Caco-2 (cell line): ENCODE results near the gene IGFBP7. TPM values are rescaled to one million over a fixed set of nuclear protein-coding genes. Genes with fewer than 3 reads are reported as not detected.

Experiments
- BruUV-seq: library from RNA; stranded (reverse); fragments of 400-500 nt; replicated peaks from 2 replicates; lab custom pipeline; 2021; lab: Mats Ljungman, UMichigan
- CTCF ChIA-PET: fragments of 300-600 bp; sonication (Branson Sonifier 250); formaldehyde crosslinking; loops from one replicate; lab custom pipeline; 2022; ENCODE audit warnings: antibody characterized with exemption; lab: Charles Lee
- POLR2A ChIA-PET: fragments of 300-600 bp; sonication (Branson Sonifier 250); formaldehyde crosslinking; loops from one replicate; lab custom pipeline; 2022; ENCODE audit warnings: antibody characterized with exemption; lab: Charles Lee
- DNase-seq, 2 experiments: peaks; one replicate each; pipeline versions ENCODE4 v3.0.0 to v3.0.0-alpha.2; 2020 to 2022
- H3K27me3 ChIP-seq: replicated peaks from 2 replicates; pipeline ENCODE4 v1.6.0; 2011; ENCODE audit warnings: low read length; ENCODE audit not compliant: control insufficient read depth, insufficient read depth
- H3K36me3 ChIP-seq: 2 replicates; pipeline ENCODE4 v1.5.1; 2011; ENCODE audit warnings: low read length; ENCODE audit not compliant: control insufficient read depth, insufficient read depth
- H3K4me1 ChIP-seq: fragments of 250-450 bp; sonication (Bioruptor Pico); 2 replicates; pipeline ENCODE4 v1.5.1; 2020; ENCODE audit warnings: mild to moderate bottlenecking
- H3K4me3 ChIP-seq: 2 replicates; pipeline ENCODE4 v1.5.1; 2011; ENCODE audit warnings: low read depth, mild to moderate bottlenecking, control low read depth, low read length
- H3K9me3 ChIP-seq: fragments of 250-450 bp; sonication (Bioruptor Pico); 2 replicates; pipeline ENCODE4 v1.5.1; 2020; ENCODE audit warnings: mild to moderate bottlenecking, moderate library complexity
- H3K27ac Mint-ChIP-seq: one replicate; pipeline ENCODE4 v1.8.0; 2022; ENCODE audit warnings: mixed read lengths; ENCODE audit not compliant: unreplicated experiment
- H3K27me3 Mint-ChIP-seq: one replicate; pipeline ENCODE4 v1.8.0; 2022; ENCODE audit warnings: mixed read lengths; ENCODE audit not compliant: insufficient read depth, unreplicated experiment
- H3K36me3 Mint-ChIP-seq: one replicate; pipeline ENCODE4 v1.8.0; 2022; ENCODE audit warnings: mild to moderate bottlenecking, mixed read lengths; ENCODE audit not compliant: insufficient read depth, unreplicated experiment
- H3K4me1 Mint-ChIP-seq: one replicate; pipeline ENCODE4 v1.8.0; 2022; ENCODE audit warnings: low read depth, mixed read lengths; ENCODE audit not compliant: unreplicated experiment
- H3K4me3 Mint-ChIP-seq: one replicate; pipeline ENCODE4 v1.8.0; 2022; ENCODE audit warnings: mild to moderate bottlenecking, moderate library complexity, mixed read lengths; ENCODE audit not compliant: unreplicated experiment
- H3K9me3 Mint-ChIP-seq: one replicate; pipeline ENCODE4 v1.8.0; 2022; ENCODE audit warnings: mixed read lengths; ENCODE audit not compliant: unreplicated experiment
- CTCF ChIP-seq, 2 experiments: fragments of 200-600 bp in 1 of 2; IDR thresholded peaks; 1 replicate in 1 of 2; 2 replicates in 1 of 2; pipeline versions ENCODE4 v1.5.1 to v1.8.0; 2011 to 2022; ENCODE audit warnings: antibody characterized with exemption in 1 of 2, control low read depth in 1 of 2, inconsistent platforms in 1 of 2, low read depth in 1 of 2, low read length in 1 of 2, mild to moderate bottlenecking in 1 of 2, moderate library complexity in 1 of 2; ENCODE audit not compliant: insufficient read depth in 1 of 2, severe bottlenecking in 1 of 2, unreplicated experiment in 1 of 2
- intact Hi-C: fragments of 100-400 bp; cut with micrococcal nuclease; formaldehyde crosslinking; loops from one replicate; pipeline ENCODE4 v1.10.0; 2022; ENCODE audit not compliant: unreplicated experiment
- total RNA-seq: library from RNA; stranded (reverse); gene quantifications from 2 replicates; pipeline ENCODE4 v1.2.3, GENCODE V29; 2022

Gene IGFBP7
- total RNA-seq, 1 experiment from 2014 or later: 40.4 TPM

- DNase-seq: no peak
- Histone ChIP-seq H3K4me3 (no peak overlapping the region), H3K9me3 (no peaks in the 10 kb centered on the region), H3K36me3 (no peaks in the 10 kb centered on the region), H3K27me3 (no peaks in the 10 kb centered on the region), H3K4me1 (peaks cover 21% of the 10 kb centered on the region)
- H3K9me3 Mint-ChIP-seq: no peaks in the 10 kb centered on the region
- intact Hi-C loops: no loop called here
- no peak for TF ChIP-seq CTCF (IDR thresholded peaks at IDR 0.05; ENCODE audit: insufficient read depth in 1 of 2, low read depth in 1 of 2, low read length in 1 of 2, severe bottlenecking in 1 of 2, unreplicated experiment in 1 of 2)
- no TSS peak for BruUV-seq
- H3K4me3 Mint-ChIP-seq: no peak overlapping the region
- H3K27ac Mint-ChIP-seq: no peak overlapping the region
- no peaks in the 10 kb centered on the region for H3K27me3 Mint-ChIP-seq
- H3K4me1 Mint-ChIP-seq: no peaks in the 10 kb centered on the region
- POLR2A ChIA-PET: no interaction called here
- no peaks in the 10 kb centered on the region for H3K36me3 Mint-ChIP-seq
- CTCF ChIA-PET: interaction anchor here (1.0 kb wide), 1 partner anchor 11 kb away, joined by 3 read pairs; the partner anchor contains the start of gene IGFBP7
Observed at GRCh38 chr4:57099363-57099762, 10.8 kb downstream of the IGFBP7 start.

- CTCF ChIA-PET: interaction anchor here (1.0 kb wide), 1 partner anchor 11 kb away, joined by 3 read pairs; the partner anchor contains the start of gene IGFBP7
- H3K9me3 Mint-ChIP-seq: no peaks in the 10 kb centered on the region
Observed at GRCh38 chr4:57098941-57099340, 11.2 kb downstream of the IGFBP7 start.

GRCh38 chr4:57098415-57098814 lies 11.8 kb downstream of the IGFBP7 start:
- Histone ChIP-seq H3K9me3 (no peaks in the 10 kb centered on the region), H3K36me3 (no peaks in the 10 kb centered on the region), H3K4me3 (no peak overlapping the region), H3K4me1 (peaks cover 21% of the 10 kb centered on the region), H3K27me3 (no peaks in the 10 kb centered on the region)
- H3K4me1 Mint-ChIP-seq: no peaks in the 10 kb centered on the region
- no peak overlapping the region for H3K4me3 Mint-ChIP-seq
- DNase-seq: no peak
- intact Hi-C loops: no loop called here
- TF ChIP-seq CTCF (IDR thresholded peaks at IDR 0.05; ENCODE audit: insufficient read depth in 1 of 2, low read depth in 1 of 2, low read length in 1 of 2, severe bottlenecking in 1 of 2, unreplicated experiment in 1 of 2): no peak
- no peak overlapping the region for H3K27ac Mint-ChIP-seq
- ChIA-PET CTCF (no interaction called here), POLR2A (no interaction called here)
- no TSS peak for BruUV-seq
- H3K36me3 Mint-ChIP-seq: no peaks in the 10 kb centered on the region
- H3K9me3 Mint-ChIP-seq: no peaks in the 10 kb centered on the region
- no peaks in the 10 kb centered on the region for H3K27me3 Mint-ChIP-seq

More at GRCh38 chr4:57098941-57099340, 11.2 kb downstream of the IGFBP7 start:
- intact Hi-C loops: no loop called here
- H3K4me1 Mint-ChIP-seq: no peaks in the 10 kb centered on the region
- no peaks in the 10 kb centered on the region for H3K9me3 ChIP-seq
- H3K4me1 ChIP-seq: peaks cover 21% of the 10 kb centered on the region
- POLR2A ChIA-PET: no interaction called here
- no peak overlapping the region for H3K4me3 Mint-ChIP-seq
- no TSS peak for BruUV-seq
- no peak for TF ChIP-seq CTCF (IDR thresholded peaks at IDR 0.05; ENCODE audit: insufficient read depth in 1 of 2, low read depth in 1 of 2, low read length in 1 of 2, severe bottlenecking in 1 of 2, unreplicated experiment in 1 of 2)
- no peaks in the 10 kb centered on the region for H3K36me3 ChIP-seq
- H3K27me3 Mint-ChIP-seq: no peaks in the 10 kb centered on the region
- H3K27me3 ChIP-seq: no peaks in the 10 kb centered on the region
- H3K36me3 Mint-ChIP-seq: no peaks in the 10 kb centered on the region
- no peak for DNase-seq
- H3K27ac Mint-ChIP-seq: no peak overlapping the region
- H3K4me3 ChIP-seq: no peak overlapping the region
